HCT116 (cell line): Measurements from ENCODE around the gene DLEC1. TPM values are rescaled to one million over a fixed set of nuclear protein-coding genes. Genes with fewer than 3 reads are reported as not detected.

Source experiments
- ATAC-seq: fragments of 200-7000 bp; cut with Tn5 transposase; 2 replicates; pipeline ENCODE4 v1.9.1; 2020; ENCODE audit warnings: mild to moderate bottlenecking, moderate library complexity
- BruUV-seq: library from RNA; stranded (reverse); fragments of 400-500 nt; replicated peaks from 2 replicates; lab custom pipeline; 2021; lab: Mats Ljungman, UMichigan
- CTCF ChIA-PET: fragments of 300-600 bp; sonication (Branson Sonifier 250); formaldehyde crosslinking; loops from one replicate; lab custom pipeline; 2021; ENCODE audit warnings: antibody characterized with exemption; lab: Charles Lee
- POLR2A ChIA-PET: fragments of 300-600, 350-600 bp; sonication (Branson Sonifier 250); formaldehyde crosslinking; loops from one replicate; lab custom pipeline; 2021; ENCODE audit warnings: antibody characterized with exemption; lab: Charles Lee
- RAD21 ChIA-PET, 2 experiments: fragments of 300-600 bp; sonication (Branson Sonifier 250); formaldehyde crosslinking; loops; one replicate each; lab custom pipeline; 2023; ENCODE audit warnings: low total read pairs in 2 of 2; ENCODE audit not compliant: uncharacterized antibody in 2 of 2, unreplicated experiment in 2 of 2, low non-redundant PET in 1 of 2; lab: Charles Lee
- DNase-seq: peaks from one replicate; pipeline ENCODE4 v3.0.0-alpha.2; 2010; ENCODE audit warnings: low read depth, low spot score
- H2AFZ ChIP-seq: fragments of 200-600 bp; shearing (Covaris generic), sonication (generic); 2 replicates; pipeline ENCODE4 v1.6.1; 2017; ENCODE audit warnings: low read depth, mixed run types, mixed read lengths, antibody characterized with exemption, low read length; ENCODE audit not compliant: poor library complexity, severe bottlenecking
- H3K27ac ChIP-seq: 2 replicates; pipeline ENCODE4 v1.5.1; 2012; ENCODE audit warnings: low read depth, low read length
- H3K27me3 ChIP-seq: fragments of 200-600 bp; sonication (generic); 2 replicates; pipeline ENCODE4 v1.6.1; 2016; ENCODE audit warnings: mixed run types, low read length, mixed read lengths; ENCODE audit not compliant: insufficient read depth
- H3K36me3 ChIP-seq, 2 experiments: fragments of 200-500 bp in 1 of 2; fragments of 200-600 bp in 1 of 2; sonication (Bioruptor generic) in 1 of 2; sonication (generic) in 1 of 2; 2 replicates each; pipeline versions ENCODE4 v1.5.1 to v1.6.1; 2014 to 2016; ENCODE audit warnings: low read length in 2 of 2, inconsistent platforms in 1 of 2, mixed read lengths in 1 of 2, mixed run types in 1 of 2; ENCODE audit not compliant: insufficient read depth in 2 of 2, control insufficient read depth in 1 of 2
- H3K4me1 ChIP-seq, 2 experiments: fragments of 200-600 bp in 1 of 2; sonication (generic) in 1 of 2; 2 replicates each; pipeline versions ENCODE4 v1.5.1 to v1.6.1; 2012 to 2017; ENCODE audit warnings: low read length in 2 of 2, inconsistent platforms in 1 of 2, mild to moderate bottlenecking in 1 of 2, mixed read lengths in 1 of 2, mixed run types in 1 of 2, moderate library complexity in 1 of 2; ENCODE audit not compliant: insufficient read depth in 2 of 2, control insufficient read depth in 1 of 2
- H3K4me2 ChIP-seq: fragments of 200-600 bp; sonication (generic); 2 replicates; pipeline ENCODE4 v1.6.1; 2017; ENCODE audit warnings: mixed run types, low read length, mixed read lengths
- H3K4me3 ChIP-seq, 2 experiments: fragments of 200-600 bp in 1 of 2; sonication (generic) in 1 of 2; replicated peaks in 1 of 2; 2 replicates each; pipeline ENCODE4 v1.5.1; 2011 to 2016; ENCODE audit warnings: low read length in 2 of 2, control low read depth in 1 of 2, low read depth in 1 of 2, mild to moderate bottlenecking in 1 of 2, mixed read lengths in 1 of 2, mixed run types in 1 of 2
- H3K79me2 ChIP-seq: fragments of 200-600 bp; sonication (generic); 2 replicates; pipeline ENCODE4 v1.6.1; 2017; ENCODE audit warnings: mild to moderate bottlenecking, mixed run types, low read length, moderate library complexity, mixed read lengths; ENCODE audit not compliant: insufficient read depth
- H3K9ac ChIP-seq: fragments of 200-600 bp; sonication (generic); 2 replicates; pipeline ENCODE4 v1.6.1; 2016; ENCODE audit warnings: low read length, mixed read lengths
- H3K9me2 ChIP-seq: fragments of 200-600 bp; sonication (generic), shearing (Covaris generic); 2 replicates; pipeline ENCODE4 v1.6.1; 2017; ENCODE audit warnings: mixed run types, mild to moderate bottlenecking, moderate library complexity; ENCODE audit not compliant: insufficient read depth
- H3K9me3 ChIP-seq, 2 experiments: fragments of 200-500 bp in 1 of 2; fragments of 200-600 bp in 1 of 2; sonication (Bioruptor generic) in 1 of 2; sonication (generic) in 1 of 2; 2 replicates each; pipeline ENCODE4 v1.6.1; 2014 to 2017; ENCODE audit warnings: low read length in 2 of 2, mixed read lengths in 2 of 2, inconsistent platforms in 1 of 2, low read depth in 1 of 2, mild to moderate bottlenecking in 1 of 2, mixed run types in 1 of 2, moderate library complexity in 1 of 2; ENCODE audit not compliant: control insufficient read depth in 1 of 2, insufficient read depth in 1 of 2
- H4K20me1 ChIP-seq: fragments of 200-600 bp; sonication (generic), shearing (Covaris generic); 2 replicates; pipeline ENCODE4 v1.6.1; 2017; ENCODE audit warnings: mixed run types, mild to moderate bottlenecking, moderate library complexity; ENCODE audit not compliant: insufficient read depth
- ATF3 ChIP-seq: IDR thresholded peaks from 2 replicates; pipeline ENCODE4 v1.6.1; 2012
- ELF1 ChIP-seq: IDR thresholded peaks from 2 replicates; pipeline ENCODE4 v1.6.1; 2012; ENCODE audit warnings: low read depth, borderline replicate concordance
- EZH2 ChIP-seq: fragments of 200-600 bp; sonication (generic); IDR thresholded peaks from 2 replicates; pipeline ENCODE4 v1.6.1; 2017; ENCODE audit warnings: antibody characterized with exemption, mixed run types
- FOSL1 ChIP-seq: IDR thresholded peaks from 2 replicates; pipeline ENCODE4 v1.6.1; 2012; ENCODE audit warnings: low read depth
- POLR2AphosphoS5 ChIP-seq: IDR thresholded peaks from 2 replicates; pipeline ENCODE4 v1.6.1; 2011; ENCODE audit warnings: mild to moderate bottlenecking, low read depth, low read length, moderate library complexity
- RAD21 ChIP-seq: IDR thresholded peaks from 2 replicates; pipeline ENCODE4 v1.6.1; 2012; ENCODE audit warnings: low read depth, mild to moderate bottlenecking
- SIN3A ChIP-seq: IDR thresholded peaks from 2 replicates; pipeline ENCODE4 v1.6.1; 2012; ENCODE audit warnings: low read depth
- TCF7L2 ChIP-seq: IDR thresholded peaks from 2 replicates; pipeline ENCODE4 v1.7.0; 2011; ENCODE audit warnings: borderline replicate concordance, inconsistent platforms; ENCODE audit not compliant: insufficient read depth, insufficient read length; ENCODE audit errors: extremely low read depth
- ZFX ChIP-seq: fragments of 450-650 bp; IDR thresholded peaks from 2 replicates; pipeline ENCODE4 v1.6.1; 2017
- ZNF274 ChIP-seq: fragments of 200-500 bp; sonication (Bioruptor generic); IDR thresholded peaks from 2 replicates; pipeline ENCODE4 v1.6.1; 2014; ENCODE audit warnings: mild to moderate bottlenecking, low read depth, low read length, inconsistent platforms
- intact Hi-C: fragments of 100-400 bp; cut with micrococcal nuclease; formaldehyde crosslinking; loops from 2 replicates; pipeline ENCODE4 v1.10.0; 2022
- total RNA-seq: library from RNA; stranded (reverse); gene quantifications from one replicate; pipeline ENCODE4 v1.2.1, GENCODE V29; 2021; ENCODE audit not compliant: unreplicated experiment
- TF ChIP-seq, protein P1 (sequence below): IDR thresholded peaks from 2 replicates; pipeline ENCODE4 v1.6.1; 2012
- TF ChIP-seq, protein P2 (sequence below), 3 experiments: fragments of 200-600 bp in 1 of 3; sonication (generic) in 1 of 3; IDR thresholded peaks in 2 of 3; conservative IDR thresholded peaks in 1 of 3; 2 replicates each; pipeline ENCODE4 v1.5.1; 2012 to 2017; ENCODE audit warnings: low read depth in 2 of 3, low read length in 2 of 3, antibody characterized with exemption in 1 of 3, borderline replicate concordance in 1 of 3, control low read depth in 1 of 3, mild to moderate bottlenecking in 1 of 3, mixed read lengths in 1 of 3, mixed run types in 1 of 3, moderate library complexity in 1 of 3; ENCODE audit not compliant: insufficient read depth in 1 of 3

DLEC1 gene
- total RNA-seq, 1 experiment from 2014 or later, result 0.61 TPM

GRCh38 chr3:38038447-38038911 is 529 bp upstream of the DLEC1 start:
- Histone ChIP-seq H4K20me1 (no peaks in the 10 kb centered on the region), H3K4me1 (no peaks in the 10 kb centered on the region), H3K36me3 (no peaks in the 10 kb centered on the region), H3K9ac (no peak overlapping the region), H3K4me2 (no peak overlapping the region), H3K9me3 (no peaks in the 10 kb centered on the region), H3K4me3 (no peak overlapping the region), H3K27me3 (no peaks in the 10 kb centered on the region), H3K79me2 (no peaks in the 10 kb centered on the region), H3K27ac (no peak overlapping the region), H3K9me2 (no peaks in the 10 kb centered on the region), H2AFZ (no peak overlapping the region)
- intact Hi-C loops, result no loop called here
- ChIA-PET CTCF (no interaction called here), RAD21 (no interaction called here), POLR2A (no interaction called here)
- no peak for ATAC-seq
- no peak for TF ChIP-seq ATF3
- TF ChIP-seq ZFX, result no peak
- TF ChIP-seq, protein P1, sequence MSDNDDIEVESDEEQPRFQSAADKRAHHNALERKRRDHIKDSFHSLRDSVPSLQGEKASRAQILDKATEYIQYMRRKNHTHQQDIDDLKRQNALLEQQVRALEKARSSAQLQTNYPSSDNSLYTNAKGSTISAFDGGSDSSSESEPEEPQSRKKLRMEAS, result no peak
- no peak for TF ChIP-seq TCF7L2
- TF ChIP-seq, protein P2, sequence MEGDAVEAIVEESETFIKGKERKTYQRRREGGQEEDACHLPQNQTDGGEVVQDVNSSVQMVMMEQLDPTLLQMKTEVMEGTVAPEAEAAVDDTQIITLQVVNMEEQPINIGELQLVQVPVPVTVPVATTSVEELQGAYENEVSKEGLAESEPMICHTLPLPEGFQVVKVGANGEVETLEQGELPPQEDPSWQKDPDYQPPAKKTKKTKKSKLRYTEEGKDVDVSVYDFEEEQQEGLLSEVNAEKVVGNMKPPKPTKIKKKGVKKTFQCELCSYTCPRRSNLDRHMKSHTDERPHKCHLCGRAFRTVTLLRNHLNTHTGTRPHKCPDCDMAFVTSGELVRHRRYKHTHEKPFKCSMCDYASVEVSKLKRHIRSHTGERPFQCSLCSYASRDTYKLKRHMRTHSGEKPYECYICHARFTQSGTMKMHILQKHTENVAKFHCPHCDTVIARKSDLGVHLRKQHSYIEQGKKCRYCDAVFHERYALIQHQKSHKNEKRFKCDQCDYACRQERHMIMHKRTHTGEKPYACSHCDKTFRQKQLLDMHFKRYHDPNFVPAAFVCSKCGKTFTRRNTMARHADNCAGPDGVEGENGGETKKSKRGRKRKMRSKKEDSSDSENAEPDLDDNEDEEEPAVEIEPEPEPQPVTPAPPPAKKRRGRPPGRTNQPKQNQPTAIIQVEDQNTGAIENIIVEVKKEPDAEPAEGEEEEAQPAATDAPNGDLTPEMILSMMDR (IDR thresholded peaks at IDR 0.05 in 2 of 3, conservative IDR thresholded peaks at IDR 0.05 in 1 of 3; ENCODE audit: borderline replicate concordance in 1 of 3, insufficient read depth in 1 of 3, low read depth in 2 of 3, low read length in 2 of 3), result no peak
- no peak for TF ChIP-seq ZNF274
- TF ChIP-seq EZH2, result no peak
- no TSS peak for BruUV-seq
- DNase-seq, result no peak

GRCh38 chr3:38039899-38040261 is 872 bp downstream of the DLEC1 start:
- Histone ChIP-seq H3K4me1 (no peaks in the 10 kb centered on the region), H3K9ac (no peak overlapping the region), H3K79me2 (no peaks in the 10 kb centered on the region), H3K36me3 (no peaks in the 10 kb centered on the region), H3K27me3 (no peaks in the 10 kb centered on the region), H3K9me2 (no peaks in the 10 kb centered on the region)
- BruUV-seq, result no TSS peak
- POLR2A ChIA-PET, result no interaction called here
- intact Hi-C loops, result no loop called here
- CTCF ChIA-PET, result no interaction called here
- DNase-seq, result no peak
- TF ChIP-seq RAD21, result peak; percentile 39
- TF ChIP-seq FOSL1, result no peak
- TF ChIP-seq TCF7L2, result no peak
- TF ChIP-seq, protein P2 (IDR thresholded peaks at IDR 0.05 in 2 of 3, conservative IDR thresholded peaks at IDR 0.05 in 1 of 3; ENCODE audit: borderline replicate concordance in 1 of 3, insufficient read depth in 1 of 3, low read depth in 2 of 3, low read length in 2 of 3), result peak in 1 of 3 experiments; percentile 4; a peak in 1 of 6 replicates
- TF ChIP-seq ATF3, result no peak
- TF ChIP-seq POLR2AphosphoS5, result no peak
- TF ChIP-seq SIN3A, result no peak
- TF ChIP-seq ELF1, result no peak
- TF ChIP-seq ZNF274, result no peak
- TF ChIP-seq, all 23 proteins: peak for 2
- no peak overlapping the region for H3K27ac ChIP-seq
- no peaks in the 10 kb centered on the region for H4K20me1 ChIP-seq
- no peak overlapping the region for H2AFZ ChIP-seq
- peak; percentile 72 for ATAC-seq
- H3K4me3 ChIP-seq, result no peak overlapping the region
- no peak overlapping the region for H3K4me2 ChIP-seq
- H3K9me3 ChIP-seq, result no peaks in the 10 kb centered on the region
- RAD21 ChIA-PET, result interaction anchor here in 1 of 2 experiments (0.6 kb wide), 1 partner anchor 45 kb away, joined by 3 read pairs; no protein-coding TSS in a partner anchor
